Left lung (tissue), 10 donors: ENCODE results near the gene HINFP. TPM values are rescaled to one million over a fixed set of nuclear protein-coding genes. Genes with fewer than 3 reads are reported as not detected.

Source experiments
- ATAC-seq: fragments of 200-7000 bp; cut with Tn5 transposase; one replicate; pipeline ENCODE4 v1.9.1; 2020; ENCODE audit warnings: moderate library complexity
- DNase-seq, 4 donors: peaks; one replicate each; pipeline ENCODE4 v3.0.0-alpha.2; 2013 to 2020
- H3K27ac ChIP-seq, 2 donors: fragments of 200-600 bp; sonication (generic) in 1 of 2; one replicate each; pipeline versions ENCODE4 v1.5.0 to v1.8.0; 2020 to 2021
- H3K27me3 ChIP-seq, 2 donors: fragments of 200-600 bp; sonication (generic) in 1 of 2; one replicate each; pipeline versions ENCODE4 v1.5.0 to v1.8.0; 2020 to 2021
- H3K36me3 ChIP-seq, 2 donors: fragments of 200-600 bp; sonication (generic) in 1 of 2; one replicate each; pipeline versions ENCODE4 v1.5.0 to v1.8.0; 2020 to 2021
- H3K4me1 ChIP-seq, 2 donors: fragments of 200-600 bp; one replicate each; pipeline ENCODE4 v1.8.0; 2021
- H3K4me3 ChIP-seq, 2 donors: fragments of 200-600 bp; sonication (generic) in 1 of 2; one replicate each; pipeline versions ENCODE4 v1.5.0 to v1.8.0; 2020 to 2021; ENCODE audit warnings: mild to moderate bottlenecking in 1 of 2
- H3K9me3 ChIP-seq, 2 donors: fragments of 200-600 bp; sonication (generic) in 1 of 2; one replicate each; pipeline versions ENCODE4 v1.5.0 to v1.8.0; 2020 to 2021
- CTCF ChIP-seq, 2 donors: fragments of 200-600 bp; sonication (generic) in 1 of 2; IDR thresholded peaks; one replicate each; pipeline versions ENCODE4 v1.5.0 to v1.8.0; 2021; ENCODE audit warnings: antibody characterized with exemption in 2 of 2
- intact Hi-C, 2 donors: fragments of 100-400 bp; cut with DNase I; formaldehyde crosslinking; loops; one replicate each; pipeline versions ENCODE4 v1.11.2 to v1.14.2; 2022
- polyA plus RNA-seq, 6 donors: library from polyadenylated mRNA; unstranded; fragments of 120-200 nt; gene quantifications; one replicate each; pipeline ENCODE4 v1.2.1, GENCODE V29; 2013; ENCODE audit not compliant: insufficient read length in 6 of 6
- total RNA-seq, 2 donors: library from RNA; stranded (reverse); fragmentation: NEBNext Ultra II Directional; extraction: Animal tissue kit (Norgen Biotek cat#: 25700); gene quantifications; one replicate each; pipeline ENCODE4 v1.2.1, GENCODE V29; 2021
- donor health status: DM: no; HTN: yes; CAD: no.
- donor health status: DM: no; HTN: no; CAD: no.

The HINFP gene
- total and polyA plus RNA-seq, 8 donors, result 21.6 to 41.7 (median 38.4) TPM

- no peaks in the 10 kb centered on the region for H3K27me3 ChIP-seq
- peaks cover 0 to 73% of the 10 kb centered on the region in 2 donors for H3K36me3 ChIP-seq
- H3K4me3 ChIP-seq, result no peak overlapping the region
- no peaks in the 10 kb centered on the region for H3K9me3 ChIP-seq
- ATAC-seq, result no peak
- peaks cover 8 to 35% of the 10 kb centered on the region in 2 donors for H3K4me1 ChIP-seq
- TF ChIP-seq CTCF (IDR thresholded peaks at IDR 0.05), result no peak
- intact Hi-C loops, result no loop called here
- no peak overlapping the region for H3K27ac ChIP-seq
- no peak for DNase-seq
These were observed 7.7 kb upstream of the HINFP start for GRCh38 chr11:119113716-119114115.

GRCh38 chr11:119114351-119114750 lies 7.0 kb upstream of the HINFP start:
- no peak for DNase-seq
- H3K27me3 ChIP-seq, result no peaks in the 10 kb centered on the region
- peak overlapping the region in 1 of 2 donors; percentile 84 for H3K27ac ChIP-seq
- TF ChIP-seq CTCF (IDR thresholded peaks at IDR 0.05), result no peak
- H3K9me3 ChIP-seq, result no peaks in the 10 kb centered on the region
- intact Hi-C loops, result no loop called here
- ATAC-seq, result no peak
- H3K4me3 ChIP-seq, result no peak overlapping the region
- peaks cover 0 to 73% of the 10 kb centered on the region in 2 donors for H3K36me3 ChIP-seq
- H3K4me1 ChIP-seq, result peaks cover 1 to 28% of the 10 kb centered on the region in 2 donors

- no peak for TF ChIP-seq CTCF (IDR thresholded peaks at IDR 0.05)
- ATAC-seq, result peak; percentile 72
- Histone ChIP-seq H3K4me1 (peaks cover 3 to 27% of the 10 kb centered on the region in 2 donors), H3K27ac (peak overlapping the region; percentile 33 to 84), H3K27me3 (no peaks in the 10 kb centered on the region), H3K9me3 (no peaks in the 10 kb centered on the region), H3K4me3 (peak overlapping the region; percentile 3 to 35), H3K36me3 (peaks cover 0 to 69% of the 10 kb centered on the region in 2 donors)
- DNase-seq, result peak in 2 of 4 donors; percentile 82 to 91
- intact Hi-C loops, result no loop called here
These were observed 5.7 kb upstream of the HINFP start for GRCh38 chr11:119115484-119116234.

GRCh38 chr11:119116235-119116594 lies 5.2 kb upstream of the HINFP start:
- peaks cover 6 to 30% of the 10 kb centered on the region in 2 donors for H3K4me1 ChIP-seq
- TF ChIP-seq CTCF (IDR thresholded peaks at IDR 0.05), result no peak
- peaks cover 0 to 63% of the 10 kb centered on the region in 2 donors for H3K36me3 ChIP-seq
- DNase-seq, result no peak
- peak overlapping the region; percentile 33 to 84 for H3K27ac ChIP-seq
- no peak for ATAC-seq
- intact Hi-C loops, result no loop called here
- H3K9me3 ChIP-seq, result no peaks in the 10 kb centered on the region
- peak overlapping the region in 1 of 2 donors; percentile 35 for H3K4me3 ChIP-seq
- H3K27me3 ChIP-seq, result no peaks in the 10 kb centered on the region

GRCh38 chr11:119116601-119117000 lies 4.8 kb upstream of the HINFP start:
- intact Hi-C loops, result no loop called here
- Histone ChIP-seq H3K4me3 (peak overlapping the region in 1 of 2 donors; percentile 35), H3K27me3 (no peaks in the 10 kb centered on the region), H3K36me3 (peaks cover 0 to 59% of the 10 kb centered on the region in 2 donors), H3K9me3 (no peaks in the 10 kb centered on the region), H3K4me1 (peaks cover 6 to 30% of the 10 kb centered on the region in 2 donors), H3K27ac (peak overlapping the region; percentile 33 to 84)
- DNase-seq (no peak), ATAC-seq (no peak)
- TF ChIP-seq CTCF (IDR thresholded peaks at IDR 0.05), result no peak
